Measurements from ENCODE around the gene SGPL1. TPM values are rescaled to one million over a fixed set of nuclear protein-coding genes. Genes with fewer than 3 reads are reported as not detected.
"Not testable (repeated sequence)": the region's sequence is repeated elsewhere in the genome, so short reads cannot be mapped to it uniquely, and the experiment has no call there.

Gene SGPL1
- total RNA-seq, 2 experiments from 2014 or later = 28.2 to 31.8 TPM

DNA sequence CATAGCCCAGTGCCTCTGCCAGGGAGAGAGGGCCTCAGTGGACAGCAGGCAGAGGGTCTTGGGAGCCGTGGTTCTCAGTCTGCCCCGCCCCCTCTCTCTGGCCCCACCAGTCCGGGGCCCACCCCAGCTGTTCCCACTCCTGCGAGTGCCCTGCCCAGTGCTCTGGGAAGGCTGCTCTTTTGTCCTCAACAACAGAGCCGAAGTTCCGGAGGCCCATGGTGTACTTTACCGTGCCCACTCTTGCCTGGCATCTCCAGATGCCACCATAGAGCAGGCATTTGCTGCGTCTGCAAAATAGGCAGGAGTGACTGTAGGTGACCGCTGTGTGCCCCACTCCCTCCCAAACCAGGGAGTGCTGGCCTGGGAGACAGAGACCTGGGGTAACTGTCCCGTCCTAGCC lies 101.9 kb downstream of the SGPL1 start:
- no peak overlapping the region for H3K4me3 Mint-ChIP-seq
- DNase-seq (no peak), ATAC-seq (ENCODE audit: low read depth) (no peak)
- H3K9me3 Mint-ChIP-seq = no peaks in the 10 kb centered on the region
- H3K36me3 Mint-ChIP-seq = no peaks in the 10 kb centered on the region
- POLR2A ChIA-PET = no interaction called here
- no peak overlapping the region for H3K27ac Mint-ChIP-seq
- H3K27me3 Mint-ChIP-seq = peaks cover 2% of the 10 kb centered on the region
- no peaks in the 10 kb centered on the region for H3K4me1 Mint-ChIP-seq

- DNase-seq = no peak
- no peak overlapping the region for H3K4me3 Mint-ChIP-seq
- peaks cover 6% of the 10 kb centered on the region for H3K27me3 Mint-ChIP-seq
- no peaks in the 10 kb centered on the region for H3K9me3 Mint-ChIP-seq
- H3K36me3 Mint-ChIP-seq = no peaks in the 10 kb centered on the region
- no peak for ATAC-seq (ENCODE audit: low read depth)
- POLR2A ChIA-PET = no interaction called here
- H3K4me1 Mint-ChIP-seq = no peaks in the 10 kb centered on the region
- H3K27ac Mint-ChIP-seq = no peak overlapping the region
Observed at GRCh38 chr10:70918851-70919530, 103.2 kb downstream of the SGPL1 start.

GRCh38 chr10:70919906-70920305 lies 104.2 kb downstream of the SGPL1 start:
- DNase-seq; H3K36me3 Mint-ChIP-seq; H3K9me3 Mint-ChIP-seq; H3K27ac Mint-ChIP-seq; POLR2A ChIA-PET; ATAC-seq (ENCODE audit: low read depth); H3K27me3 Mint-ChIP-seq; H3K4me1 Mint-ChIP-seq; H3K4me3 Mint-ChIP-seq: not testable (repeated sequence)

DNA sequence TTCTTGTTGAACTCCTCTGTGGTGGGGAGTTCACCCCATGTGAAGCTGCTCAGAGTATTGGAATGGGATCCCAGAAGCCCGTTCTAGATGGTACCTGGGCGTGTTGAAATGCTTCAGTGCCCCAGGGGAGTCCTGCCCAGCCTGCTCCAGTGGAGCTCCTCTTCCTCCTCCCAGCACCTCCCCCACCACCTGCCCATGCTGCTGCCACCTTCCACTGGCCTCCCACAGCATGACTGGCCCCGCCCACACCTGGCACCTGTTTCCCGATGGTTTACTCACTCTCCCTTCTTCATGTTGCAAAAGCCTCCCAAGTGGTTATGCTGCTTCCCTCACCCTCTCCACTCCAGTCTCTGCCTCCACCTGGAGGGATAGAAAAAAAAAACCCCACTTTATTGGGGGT lies 104.8 kb downstream of the SGPL1 start:
- H3K27me3 Mint-ChIP-seq = peaks cover 6% of the 10 kb centered on the region
- H3K4me1 Mint-ChIP-seq = peaks cover 1% of the 10 kb centered on the region
- no peak overlapping the region for H3K4me3 Mint-ChIP-seq
- H3K9me3 Mint-ChIP-seq = no peaks in the 10 kb centered on the region
- no peaks in the 10 kb centered on the region for H3K36me3 Mint-ChIP-seq
- POLR2A ChIA-PET = no interaction called here
- no peak for DNase-seq
- no peak overlapping the region for H3K27ac Mint-ChIP-seq
- ATAC-seq (ENCODE audit: low read depth) = no peak

- H3K4me1 Mint-ChIP-seq = peaks cover 1% of the 10 kb centered on the region
- H3K27me3 Mint-ChIP-seq = peaks cover 6% of the 10 kb centered on the region
- POLR2A ChIA-PET = no interaction called here
- H3K4me3 Mint-ChIP-seq = no peak overlapping the region
- ATAC-seq (ENCODE audit: low read depth) = no peak
- no peaks in the 10 kb centered on the region for H3K36me3 Mint-ChIP-seq
- H3K9me3 Mint-ChIP-seq = no peaks in the 10 kb centered on the region
- H3K27ac Mint-ChIP-seq = no peak overlapping the region
- DNase-seq = no peak
Observed at GRCh38 chr10:70921285-70921684, 105.5 kb downstream of the SGPL1 start.

- H3K4me1 Mint-ChIP-seq = peaks cover 2% of the 10 kb centered on the region
- H3K4me3 Mint-ChIP-seq = no peak overlapping the region
- POLR2A ChIA-PET = no interaction called here
- no peak for DNase-seq
- no peak overlapping the region for H3K27ac Mint-ChIP-seq
- no peak for ATAC-seq (ENCODE audit: low read depth)
- no peaks in the 10 kb centered on the region for H3K9me3 Mint-ChIP-seq
- H3K27me3 Mint-ChIP-seq = peaks cover 3% of the 10 kb centered on the region
- no peaks in the 10 kb centered on the region for H3K36me3 Mint-ChIP-seq
Observed at GRCh38 chr10:70923696-70924095, 107.9 kb downstream of the SGPL1 start.

DNA sequence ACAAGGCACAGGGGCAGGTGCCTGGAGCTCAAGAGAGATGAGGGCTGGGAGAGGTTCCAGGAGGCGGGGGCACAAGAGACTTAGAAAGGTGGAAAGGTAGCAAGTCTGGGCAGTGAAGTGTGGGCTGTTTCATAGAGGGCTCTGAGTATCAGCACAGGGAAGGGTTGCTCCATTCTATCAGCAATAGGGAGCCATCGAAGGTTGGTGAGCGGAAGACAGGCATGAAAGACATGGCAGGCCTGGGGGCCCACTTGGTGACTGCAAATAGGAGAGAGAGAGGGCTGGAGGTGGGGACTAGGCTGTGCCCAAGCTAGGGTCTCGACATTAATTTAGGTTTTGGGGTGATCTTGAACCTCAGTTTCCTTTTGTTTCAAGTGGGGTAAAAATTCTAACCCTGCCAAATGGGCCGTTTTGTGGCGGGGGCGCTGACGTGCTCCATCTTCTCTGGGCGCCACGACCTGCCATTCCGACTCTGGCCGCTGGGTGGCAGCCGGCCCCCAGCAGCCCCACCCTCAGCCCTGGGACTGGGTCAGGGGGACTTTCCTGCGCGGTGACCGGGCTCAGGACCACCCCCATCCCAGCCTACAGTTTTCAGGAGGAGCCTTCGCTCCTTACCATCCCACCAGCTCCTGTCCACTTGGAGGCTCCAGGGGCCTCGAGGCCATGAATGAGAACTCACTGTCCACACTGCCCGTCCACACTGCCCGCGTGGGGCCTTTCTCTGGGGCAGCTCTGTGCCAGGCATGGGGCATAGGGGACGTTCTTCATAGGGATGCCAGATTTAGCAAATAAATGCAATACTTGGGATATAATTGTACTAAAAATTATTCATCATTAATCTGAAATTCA lies 109.9 kb downstream of the SGPL1 start:
- Mint-ChIP-seq H3K9me3 (no peaks in the 10 kb centered on the region), H3K4me1 (peaks cover 2% of the 10 kb centered on the region), H3K27me3 (peaks cover 3% of the 10 kb centered on the region), H3K27ac (no peak overlapping the region), H3K4me3 (no peak overlapping the region), H3K36me3 (no peaks in the 10 kb centered on the region)
- ATAC-seq (ENCODE audit: low read depth) = peak; percentile 73
- DNase-seq = peak; percentile 80
- POLR2A ChIA-PET = no interaction called here

GRCh38 chr10:70926226-70927000 lies 110.7 kb downstream of the SGPL1 start:
- Mint-ChIP-seq H3K27me3 (peaks cover 3% of the 10 kb centered on the region), H3K27ac (no peak overlapping the region), H3K4me1 (peaks cover 2% of the 10 kb centered on the region), H3K4me3 (no peak overlapping the region), H3K9me3 (no peaks in the 10 kb centered on the region), H3K36me3 (no peaks in the 10 kb centered on the region)
- DNase-seq (no peak), ATAC-seq (ENCODE audit: low read depth) (no peak)
- POLR2A ChIA-PET = no interaction called here

- Mint-ChIP-seq H3K36me3 (no peaks in the 10 kb centered on the region), H3K27me3 (peaks cover 3% of the 10 kb centered on the region), H3K9me3 (no peaks in the 10 kb centered on the region), H3K4me1 (peaks cover 2% of the 10 kb centered on the region), H3K4me3 (no peak overlapping the region), H3K27ac (no peak overlapping the region)
- POLR2A ChIA-PET = no interaction called here
- DNase-seq (no peak), ATAC-seq (ENCODE audit: low read depth) (no peak)
Observed at GRCh38 chr10:70927189-70927943, 111.6 kb downstream of the SGPL1 start.

- Mint-ChIP-seq H3K36me3 (no peaks in the 10 kb centered on the region), H3K4me3 (no peak overlapping the region), H3K4me1 (peaks cover 2% of the 10 kb centered on the region), H3K27ac (no peak overlapping the region), H3K9me3 (no peaks in the 10 kb centered on the region), H3K27me3 (peaks cover 3% of the 10 kb centered on the region)
- no peak for ATAC-seq (ENCODE audit: low read depth)
- POLR2A ChIA-PET = no interaction called here
- DNase-seq = no peak
Observed at GRCh38 chr10:70928140-70928539, 112.4 kb downstream of the SGPL1 start.

- no peak for DNase-seq
- ATAC-seq (ENCODE audit: low read depth) = no peak
- H3K27me3 Mint-ChIP-seq = no peaks in the 10 kb centered on the region
- H3K9me3 Mint-ChIP-seq = no peaks in the 10 kb centered on the region
- no peaks in the 10 kb centered on the region for H3K36me3 Mint-ChIP-seq
- H3K4me1 Mint-ChIP-seq = peaks cover 1% of the 10 kb centered on the region
- no peak overlapping the region for H3K4me3 Mint-ChIP-seq
- POLR2A ChIA-PET = no interaction called here
- no peak overlapping the region for H3K27ac Mint-ChIP-seq
Observed at GRCh38 chr10:70930263-70931000, 114.7 kb downstream of the SGPL1 start.
